Measurements from ENCODE around the gene SELL. TPM values are rescaled to one million over a fixed set of nuclear protein-coding genes. Genes with fewer than 3 reads are reported as not detected.
"Not testable (repeated sequence)": the region's sequence is repeated elsewhere in the genome, so short reads cannot be mapped to it uniquely, and the experiment has no call there.

SELL gene
- total and polyA plus RNA-seq, 2 of the 8 experiments (the other 6 are each of a cell fraction or from before 2014, with no cell fraction given), result not detected

DNA sequence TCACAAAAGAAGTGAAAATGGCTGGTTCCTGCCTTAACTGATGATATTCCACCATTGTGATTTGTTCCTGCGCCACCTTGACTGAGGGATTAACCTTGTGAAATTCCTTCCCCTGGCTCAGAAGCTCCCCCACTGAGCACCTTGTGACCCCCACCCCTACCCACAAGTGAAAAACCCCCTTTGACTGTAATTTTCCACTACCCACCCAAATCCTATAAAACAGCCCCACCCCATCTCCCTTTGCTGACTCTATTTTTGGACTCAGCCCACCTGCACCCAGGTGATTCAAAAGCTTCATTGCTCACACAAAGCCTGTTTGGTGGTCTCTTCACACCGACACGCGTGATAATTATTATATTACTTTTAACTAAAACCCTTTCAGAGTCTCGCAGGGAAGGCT is 23.0 kb downstream of the SELL start:
- 96% methylated on average over 5 of the region's 5 CpGs; no CpG with 5 or more reads in 1 of the 2 experiments for WGBS, 2 experiments (ENCODE audit: extremely low coverage in 1 of 2, insufficient coverage in 1 of 2, insufficient read length in 1 of 2, insufficient replicate concordance in 2 of 2, low coverage in 1 of 2, low lambda C conversion rate in 2 of 2, missing lambda C conversion rate in 1 of 2)
- H3K79me1 ChIP-seq (ENCODE audit: low read depth, low read length); H3K4ac ChIP-seq (replicated peaks; ENCODE audit: insufficient read length, low read depth, low read length); H3K23me2 ChIP-seq (ENCODE audit: low read depth, low read length); H4K91ac ChIP-seq (replicated peaks; ENCODE audit: insufficient read length, low read length); DNase-seq (ENCODE audit: low read depth in 1 of 2, low spot score in 2 of 2); H4K8ac ChIP-seq (ENCODE audit: extremely low read depth, insufficient read depth, low read length); H2AFZ ChIP-seq (ENCODE audit: low read length); H2BK5ac ChIP-seq (ENCODE audit: low read depth, low read length); FAIRE-seq; H3K18ac ChIP-seq (ENCODE audit: extremely low read depth, low read length); H3K4me3 ChIP-seq (ENCODE audit: extremely low read depth in 1 of 4, insufficient read depth in 2 of 4, low read depth in 3 of 4, low read length in 4 of 4); H3K27ac ChIP-seq (ENCODE audit: low read depth, low read length); H3K79me2 ChIP-seq (ENCODE audit: control insufficient read depth in 1 of 2, insufficient read depth in 2 of 2, low read length in 2 of 2); H4K20me1 ChIP-seq (replicated peaks in 1 of 2; ENCODE audit: control insufficient read depth in 1 of 2, insufficient read depth in 2 of 2, low read length in 2 of 2); H3K9ac ChIP-seq (replicated peaks in 1 of 4; ENCODE audit: extremely low read depth in 1 of 4, low read depth in 3 of 4, low read length in 3 of 4); H2BK20ac ChIP-seq (ENCODE audit: low read length); H3K9me3 ChIP-seq (ENCODE audit: insufficient read depth in 2 of 2, low read depth in 1 of 2, low read length in 1 of 2); H3K14ac ChIP-seq (ENCODE audit: insufficient read length); H4K5ac ChIP-seq (ENCODE audit: insufficient read length, low read depth, low read length); H2AK5ac ChIP-seq (ENCODE audit: low read depth, low read length); H3K56ac ChIP-seq (replicated peaks; ENCODE audit: insufficient read length, low read depth, low read length); H2BK15ac ChIP-seq (ENCODE audit: low read length); POLR2A ChIA-PET (ENCODE audit: partially characterized antibody); H3K36me3 ChIP-seq (ENCODE audit: control insufficient read depth in 2 of 4, insufficient read depth in 4 of 4, low read length in 3 of 4); H3K23ac ChIP-seq (ENCODE audit: insufficient read length); H3K4me2 ChIP-seq (ENCODE audit: insufficient read depth in 1 of 2, low read depth in 2 of 2, low read length in 2 of 2); H2BK120ac ChIP-seq (replicated peaks; ENCODE audit: low read depth, low read length); H2BK12ac ChIP-seq (ENCODE audit: low read depth, low read length): not testable (repeated sequence)
- Histone ChIP-seq H3K27me3 (replicated peaks in 1 of 4; ENCODE audit: control insufficient read depth in 3 of 4, extremely low read depth in 1 of 4, insufficient read depth in 3 of 4, low read length in 3 of 4) (peaks cover 57 to 82% (median 72%) of the 10 kb centered on the region in 4 experiments), H3K4me1 (replicated peaks in 1 of 4; ENCODE audit: control insufficient read depth in 3 of 4, insufficient read depth in 4 of 4, low read length in 3 of 4) (peaks cover 0 to 12% (median 2%) of the 10 kb centered on the region in 4 experiments; a peak in 2 of 7 replicates)
- CTCF ChIA-PET (ENCODE audit: partially characterized antibody), result interaction anchor here (2.1 kb wide), 1 partner anchor 24 kb away, joined by 7 read pairs; no protein-coding TSS in a partner anchor

Data from H1 (cell line).